ENCODE results near the gene APC2.

- no peak for TF ChIP-seq POLR2AphosphoS5 (IDR thresholded peaks at IDR 0.05)
- no peak for TF ChIP-seq CTCF (IDR thresholded peaks at IDR 0.05)
These were observed 46.1 kb downstream of the APC2 start for GRCh38 chr19:1495799-1496713.

All from prostate gland (tissue), 2 donors.